ENCODE data around the gene RPS28. TPM values are rescaled to one million over a fixed set of nuclear protein-coding genes. Genes with fewer than 3 reads are reported as not detected.
"Not testable (repeated sequence)": the region's sequence is repeated elsewhere in the genome, so short reads cannot be mapped to it uniquely, and the experiment has no call there.

RPS28 gene
- total RNA-seq, 1 experiment from 2014 or later, result 2,594 TPM

DNA sequence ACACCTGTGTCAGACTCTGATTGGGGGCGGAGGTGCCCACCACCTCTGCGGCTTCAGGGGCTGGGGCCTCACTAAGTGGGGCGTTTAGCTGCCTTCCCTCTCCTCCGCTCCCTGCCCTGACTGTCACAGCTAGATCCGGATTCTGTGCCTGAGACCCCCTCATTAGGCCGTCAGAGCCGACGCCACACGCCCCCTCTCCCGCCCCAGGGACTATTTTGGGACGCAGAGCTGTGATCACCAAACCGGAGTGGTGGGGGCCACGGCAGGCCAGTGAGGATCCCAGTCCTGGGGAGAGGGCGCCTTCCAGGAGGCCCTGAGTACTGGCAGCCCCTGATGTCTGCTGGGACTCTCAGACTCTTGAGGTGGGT lies 21.0 kb downstream of the RPS28 start:
- no peaks in the 10 kb centered on the region for H3K9me2 ChIP-seq (replicated peaks; ENCODE audit: low read length)
- H2AFZ ChIP-seq (ENCODE audit: low read length), result no peak overlapping the region
- H4K20me1 ChIP-seq (ENCODE audit: low read length), result no peaks in the 10 kb centered on the region
- DNase-seq (no peak), ATAC-seq (no peak)
- no peaks in the 10 kb centered on the region for H3K36me3 ChIP-seq (ENCODE audit: low read depth, low read length)
- H3K27ac ChIP-seq (ENCODE audit: low read length), result no peak overlapping the region
- no TSS peak for BruUV-seq (replicated peaks)
- no peak overlapping the region for H3K4me3 ChIP-seq (ENCODE audit: low read length)
- ChIA-PET CTCF (no interaction called here), POLR2A (ENCODE audit: unreplicated experiment) (no interaction called here)
- no peak overlapping the region for H3K4me2 ChIP-seq (ENCODE audit: low read length)
- H3K9me3 ChIP-seq (ENCODE audit: low read length), result no peaks in the 10 kb centered on the region
- H3K4me1 ChIP-seq (ENCODE audit: insufficient read depth, low read length), result 0 out of 2 replicates have a peak, but pooled peaks cover 4% of the 10 kb centered on the region
- H3K79me2 ChIP-seq (ENCODE audit: low read length), result no peaks in the 10 kb centered on the region
- TF ChIP-seq EZH2phosphoT487 (IDR thresholded peaks at IDR 0.05; ENCODE audit: borderline replicate concordance, low read length) (no peak), EZH2 (IDR thresholded peaks at IDR 0.05; ENCODE audit: low read length, unreplicated experiment) (no peak)
- TF ChIP-seq, protein P1, sequence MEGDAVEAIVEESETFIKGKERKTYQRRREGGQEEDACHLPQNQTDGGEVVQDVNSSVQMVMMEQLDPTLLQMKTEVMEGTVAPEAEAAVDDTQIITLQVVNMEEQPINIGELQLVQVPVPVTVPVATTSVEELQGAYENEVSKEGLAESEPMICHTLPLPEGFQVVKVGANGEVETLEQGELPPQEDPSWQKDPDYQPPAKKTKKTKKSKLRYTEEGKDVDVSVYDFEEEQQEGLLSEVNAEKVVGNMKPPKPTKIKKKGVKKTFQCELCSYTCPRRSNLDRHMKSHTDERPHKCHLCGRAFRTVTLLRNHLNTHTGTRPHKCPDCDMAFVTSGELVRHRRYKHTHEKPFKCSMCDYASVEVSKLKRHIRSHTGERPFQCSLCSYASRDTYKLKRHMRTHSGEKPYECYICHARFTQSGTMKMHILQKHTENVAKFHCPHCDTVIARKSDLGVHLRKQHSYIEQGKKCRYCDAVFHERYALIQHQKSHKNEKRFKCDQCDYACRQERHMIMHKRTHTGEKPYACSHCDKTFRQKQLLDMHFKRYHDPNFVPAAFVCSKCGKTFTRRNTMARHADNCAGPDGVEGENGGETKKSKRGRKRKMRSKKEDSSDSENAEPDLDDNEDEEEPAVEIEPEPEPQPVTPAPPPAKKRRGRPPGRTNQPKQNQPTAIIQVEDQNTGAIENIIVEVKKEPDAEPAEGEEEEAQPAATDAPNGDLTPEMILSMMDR (conservative IDR thresholded peaks at IDR 0.05; ENCODE audit: low read depth, low read length), result no peak
- H3K27me3 ChIP-seq (ENCODE audit: low read length), result no peaks in the 10 kb centered on the region
- no peaks in the 10 kb centered on the region for H3F3A ChIP-seq (ENCODE audit: low read length, unreplicated experiment)
- H3K9ac ChIP-seq (ENCODE audit: low read length), result no peak overlapping the region
- intact Hi-C loops (cut with micrococcal nuclease), result no loop called here

GRCh38 chr19:8342684-8343482 lies 21.6 kb downstream of the RPS28 start, which contains the start of gene KANK3:
Gene KANK3 (minus strand): TSS chr19:8343262. CDS start chr19:8337828, 5,434 bp downstream.
- ATAC-seq (peak; percentile 100), DNase-seq (peak; percentile 99)
- no peaks in the 10 kb centered on the region for H3F3A ChIP-seq (ENCODE audit: low read length, unreplicated experiment)
- H3K4me2 ChIP-seq (ENCODE audit: low read length), result peak within 1 kb of the TSS; percentile 88
- no peaks in the 10 kb centered on the region for H3K9me2 ChIP-seq (replicated peaks; ENCODE audit: low read length)
- no peaks in the 10 kb centered on the region for H4K20me1 ChIP-seq (ENCODE audit: low read length)
- H3K79me2 ChIP-seq (ENCODE audit: low read length), result no peaks in the 10 kb centered on the region
- peak within 1 kb of the TSS; percentile 91 for H2AFZ ChIP-seq (ENCODE audit: low read length)
- no peak within 1 kb of the TSS for H3K27ac ChIP-seq (ENCODE audit: low read length)
- ChIA-PET POLR2A (ENCODE audit: unreplicated experiment) (no interaction called here), CTCF (no interaction called here)
- H3K4me1 ChIP-seq (ENCODE audit: insufficient read depth, low read length), result 0 out of 2 replicates have a peak, but pooled peaks cover 4% of the 10 kb centered on the region
- H3K27me3 ChIP-seq (ENCODE audit: low read length), result no peaks in the 10 kb centered on the region
- no TSS peak for BruUV-seq (replicated peaks)
- no peak within 1 kb of the TSS for H3K9ac ChIP-seq (ENCODE audit: low read length)
- peak within 1 kb of the TSS; percentile 69 for H3K4me3 ChIP-seq (ENCODE audit: low read length)
- H3K36me3 ChIP-seq (ENCODE audit: low read depth, low read length), result no peaks in the 10 kb centered on the region
- intact Hi-C loops (cut with micrococcal nuclease), result no loop called here
- TF ChIP-seq, protein P1 (conservative IDR thresholded peaks at IDR 0.05; ENCODE audit: low read depth, low read length), result no peak
- TF ChIP-seq EZH2 (IDR thresholded peaks at IDR 0.05; ENCODE audit: low read length, unreplicated experiment) (no peak), EZH2phosphoT487 (IDR thresholded peaks at IDR 0.05; ENCODE audit: borderline replicate concordance, low read length) (no peak)
- no peaks in the 10 kb centered on the region for H3K9me3 ChIP-seq (ENCODE audit: low read length)

DNA sequence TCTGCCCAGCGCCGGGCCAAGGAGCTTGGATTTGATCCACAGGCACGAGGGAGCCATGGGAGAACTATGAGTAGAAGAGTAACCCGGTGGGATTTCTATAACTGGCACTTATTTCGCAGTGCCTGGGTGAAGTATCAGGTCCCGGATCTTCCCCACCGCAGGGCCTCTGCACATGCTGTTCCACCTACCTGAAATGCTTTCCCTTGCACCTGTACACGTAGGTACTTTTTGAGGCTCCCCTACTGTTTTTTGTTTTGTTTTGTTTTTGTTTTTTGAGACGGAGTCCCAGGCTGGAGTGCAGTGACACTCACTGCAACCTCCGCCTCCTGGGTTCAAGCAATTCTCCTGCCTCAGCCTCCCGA lies 22.2 kb downstream of the RPS28 start:
- H2AFZ ChIP-seq (ENCODE audit: low read length), result peak overlapping the region; percentile 91
- BruUV-seq (replicated peaks), result no TSS peak
- H3K9me3 ChIP-seq (ENCODE audit: low read length), result no peaks in the 10 kb centered on the region
- H3K4me1 ChIP-seq (ENCODE audit: insufficient read depth, low read length), result 0 out of 2 replicates have a peak, but pooled peaks cover 4% of the 10 kb centered on the region
- intact Hi-C loops (cut with micrococcal nuclease), result no loop called here
- no peak overlapping the region for H3K27ac ChIP-seq (ENCODE audit: low read length)
- peak overlapping the region; percentile 88 for H3K4me2 ChIP-seq (ENCODE audit: low read length)
- H3K9ac ChIP-seq (ENCODE audit: low read length), result no peak overlapping the region
- POLR2A ChIA-PET (ENCODE audit: unreplicated experiment), result interaction anchor here (0.6 kb wide), 1 partner anchor 49 kb away, joined by 5 read pairs; no protein-coding TSS in a partner anchor
- H3K27me3 ChIP-seq (ENCODE audit: low read length), result no peaks in the 10 kb centered on the region
- no peaks in the 10 kb centered on the region for H3F3A ChIP-seq (ENCODE audit: low read length, unreplicated experiment)
- H3K4me3 ChIP-seq (ENCODE audit: low read length), result peak overlapping the region; percentile 69; the same call in 1 of the 2 replicates
- no peaks in the 10 kb centered on the region for H4K20me1 ChIP-seq (ENCODE audit: low read length)
- H3K36me3 ChIP-seq (ENCODE audit: low read depth, low read length), result no peaks in the 10 kb centered on the region
- DNase-seq, result no peak
- TF ChIP-seq, protein P1 (conservative IDR thresholded peaks at IDR 0.05; ENCODE audit: low read depth, low read length), result no peak
- TF ChIP-seq EZH2phosphoT487 (IDR thresholded peaks at IDR 0.05; ENCODE audit: borderline replicate concordance, low read length) (no peak), EZH2 (IDR thresholded peaks at IDR 0.05; ENCODE audit: low read length, unreplicated experiment) (no peak)
- H3K79me2 ChIP-seq (ENCODE audit: low read length), result no peaks in the 10 kb centered on the region
- ATAC-seq, result no peak
- no peaks in the 10 kb centered on the region for H3K9me2 ChIP-seq (replicated peaks; ENCODE audit: low read length)
- CTCF ChIA-PET, result interaction anchor here (0.6 kb wide), 1 partner anchor 9 kb away, joined by 4 read pairs; no protein-coding TSS in a partner anchor

DNA sequence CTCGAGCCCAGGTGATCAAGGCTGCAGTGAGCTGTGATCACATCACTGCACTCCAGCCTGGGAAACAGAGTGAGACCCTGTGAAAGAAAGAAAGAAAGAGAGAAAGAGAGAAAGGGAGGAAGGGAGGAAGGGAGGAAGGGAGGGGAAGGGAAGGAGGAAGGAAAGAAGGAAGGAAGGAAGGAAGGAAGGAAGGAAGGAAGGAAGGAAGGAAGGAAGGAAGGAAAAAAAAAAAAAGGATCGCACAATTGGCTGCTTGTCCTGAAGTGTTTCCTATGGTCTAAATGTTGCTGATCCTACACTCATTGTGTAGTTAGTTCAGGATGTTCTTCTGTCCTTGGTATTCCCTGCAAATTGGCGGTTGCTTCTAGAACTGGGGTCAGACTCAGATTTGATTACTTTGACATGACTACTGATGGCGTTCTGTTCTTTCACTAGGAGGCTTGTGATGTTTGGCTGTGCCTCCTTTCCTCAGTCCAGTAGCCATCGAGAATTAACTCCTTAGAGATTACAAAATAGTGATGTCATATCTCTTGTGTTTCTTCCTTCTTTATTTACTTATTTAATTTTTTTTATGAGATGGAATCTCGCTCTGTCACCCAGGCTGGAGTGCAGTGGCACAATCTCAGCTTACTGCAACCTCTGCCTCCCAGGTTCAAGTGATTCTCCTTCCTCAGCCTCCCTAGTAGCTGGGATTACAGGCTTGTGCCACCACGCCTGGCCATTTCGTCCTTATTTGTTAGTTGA lies 28.5 kb downstream of the RPS28 start:
- intact Hi-C loops (cut with micrococcal nuclease), result loop anchor here (5.0 to 10.0 kb wide), 2 partner anchors 108 to 235 kb away; no protein-coding TSS in a partner anchor
- H4K20me1 ChIP-seq (ENCODE audit: low read length); H3K9ac ChIP-seq (ENCODE audit: low read length); BruUV-seq (replicated peaks); H3K79me2 ChIP-seq (ENCODE audit: low read length); H3K4me3 ChIP-seq (ENCODE audit: low read length); CTCF ChIA-PET; H3K27ac ChIP-seq (ENCODE audit: low read length); H3K36me3 ChIP-seq (ENCODE audit: low read depth, low read length); H2AFZ ChIP-seq (ENCODE audit: low read length); H3K4me1 ChIP-seq (ENCODE audit: insufficient read depth, low read length); H3K4me2 ChIP-seq (ENCODE audit: low read length); H3K27me3 ChIP-seq (ENCODE audit: low read length); ATAC-seq; DNase-seq; H3K9me2 ChIP-seq (replicated peaks; ENCODE audit: low read length); H3K9me3 ChIP-seq (ENCODE audit: low read length); POLR2A ChIA-PET (ENCODE audit: unreplicated experiment); H3F3A ChIP-seq (ENCODE audit: low read length, unreplicated experiment): not testable (repeated sequence)

All from PC-3 (cell line).